H1 (cell line): ENCODE results near the gene HMCN1. TPM values are rescaled to one million over a fixed set of nuclear protein-coding genes. Genes with fewer than 3 reads are reported as not detected.

Source experiments
- CTCF ChIA-PET: fragments of 300-600 bp; sonication (Branson Sonifier 250); formaldehyde crosslinking; loops from one replicate; lab custom pipeline; 2021; ENCODE audit not compliant: partially characterized antibody; lab: Charles Lee
- POLR2A ChIA-PET: fragments of 300-600 bp; sonication (Branson Sonifier 250); formaldehyde crosslinking; loops from one replicate; lab custom pipeline; 2021; ENCODE audit warnings: inconsistent platforms; ENCODE audit not compliant: partially characterized antibody; lab: Charles Lee
- DNase-seq, 2 experiments: peaks; one replicate each; pipeline versions ENCODE4 v3.0.0 to v3.0.0-alpha.2; 2010 to 2022; ENCODE audit warnings: low spot score in 2 of 2, low read depth in 1 of 2, mixed read lengths in 1 of 2
- FAIRE-seq: peaks from 2 replicates; lab custom pipeline; 2011; peaks lifted over from hg19 to GRCh38; lab: Jason Lieb, UNC
- H2AFZ ChIP-seq: 2 replicates; pipeline ENCODE4 v1.8.1; 2012; ENCODE audit warnings: low read length, inconsistent platforms
- H2AK5ac ChIP-seq: 2 replicates; pipeline ENCODE4 v1.6.1; 2013; ENCODE audit warnings: low read depth, low read length
- H2BK120ac ChIP-seq: replicated peaks from 2 replicates; pipeline ENCODE3; 2013; ENCODE audit warnings: low read depth, low read length, inconsistent platforms
- H2BK12ac ChIP-seq: 2 replicates; pipeline ENCODE4 v1.6.1; 2013; ENCODE audit warnings: low read depth, low read length
- H2BK15ac ChIP-seq: 2 replicates; pipeline ENCODE4 v1.6.1; 2013; ENCODE audit warnings: low read length
- H2BK20ac ChIP-seq: 2 replicates; pipeline ENCODE4 v1.6.1; 2013; ENCODE audit warnings: low read length
- H2BK5ac ChIP-seq: 2 replicates; pipeline ENCODE4 v1.6.1; 2013; ENCODE audit warnings: low read depth, low read length
- H3K14ac ChIP-seq: 2 replicates; pipeline ENCODE4 v1.6.1; 2013; ENCODE audit warnings: inconsistent platforms; ENCODE audit not compliant: insufficient read length
- H3K18ac ChIP-seq: 2 replicates; pipeline ENCODE4 v1.6.1; 2013; ENCODE audit warnings: low read length; ENCODE audit errors: extremely low read depth
- H3K23ac ChIP-seq: 2 replicates; pipeline ENCODE4 v1.6.1; 2013; ENCODE audit warnings: inconsistent platforms; ENCODE audit not compliant: insufficient read length
- H3K23me2 ChIP-seq: 2 replicates; pipeline ENCODE4 v1.6.1; 2013; ENCODE audit warnings: low read depth, low read length
- H3K27ac ChIP-seq: 2 replicates; pipeline ENCODE4 v1.6.1; 2011; ENCODE audit warnings: low read depth, low read length, inconsistent platforms
- H3K27me3 ChIP-seq, 4 experiments: replicated peaks in 1 of 4; 1 replicate in 1 of 4; 2 replicates in 3 of 4; pipeline versions ENCODE4 v1.6.1 to v1.8.1; 2011 to 2013; ENCODE audit warnings: low read length in 3 of 4, mild to moderate bottlenecking in 3 of 4, inconsistent platforms in 2 of 4, mixed read lengths in 2 of 4, moderate library complexity in 1 of 4; ENCODE audit not compliant: control insufficient read depth in 3 of 4, insufficient read depth in 3 of 4; ENCODE audit errors: extremely low read depth in 1 of 4
- H3K36me3 ChIP-seq, 4 experiments: 2 replicates each; pipeline versions ENCODE4 v1.6.1 to v1.8.1; 2011 to 2013; ENCODE audit warnings: mild to moderate bottlenecking in 4 of 4, low read length in 3 of 4, moderate library complexity in 2 of 4, control low read depth in 1 of 4, inconsistent platforms in 1 of 4; ENCODE audit not compliant: insufficient read depth in 4 of 4, control insufficient read depth in 2 of 4
- H3K4ac ChIP-seq: replicated peaks from 2 replicates; pipeline ENCODE3; 2013; ENCODE audit warnings: low read length, low read depth, mixed read lengths, inconsistent platforms; ENCODE audit not compliant: insufficient read length
- H3K4me1 ChIP-seq, 4 experiments: replicated peaks in 1 of 4; 1 replicate in 1 of 4; 2 replicates in 3 of 4; pipeline versions ENCODE4 v1.6.1 to v1.8.1; 2011 to 2013; ENCODE audit warnings: low read length in 3 of 4, inconsistent platforms in 2 of 4, mixed read lengths in 1 of 4; ENCODE audit not compliant: insufficient read depth in 4 of 4, control insufficient read depth in 3 of 4
- H3K4me2 ChIP-seq, 2 experiments: 2 replicates each; pipeline versions ENCODE4 v1.6.1 to v1.8.1; 2011 to 2013; ENCODE audit warnings: low read depth in 2 of 2, low read length in 2 of 2, control low read depth in 1 of 2, inconsistent platforms in 1 of 2, mild to moderate bottlenecking in 1 of 2; ENCODE audit not compliant: insufficient read depth in 1 of 2
- H3K4me3 ChIP-seq, 4 experiments: fragments of 200-600, 300-600 bp in 1 of 4; sonication (generic), shearing (Covaris generic), sonication (Bioruptor Twin) in 1 of 4; 2 replicates each; pipeline versions ENCODE4 v1.5.1 to v1.8.1; 2011 to 2016; ENCODE audit warnings: low read length in 4 of 4, low read depth in 3 of 4, control low read depth in 2 of 4, inconsistent platforms in 2 of 4, mild to moderate bottlenecking in 2 of 4, mixed read lengths in 1 of 4, moderate library complexity in 1 of 4; ENCODE audit not compliant: insufficient read depth in 2 of 4; ENCODE audit errors: extremely low read depth in 1 of 4
- H3K56ac ChIP-seq: replicated peaks from 2 replicates; pipeline ENCODE3; 2013; ENCODE audit warnings: low read depth, mild to moderate bottlenecking, mixed read lengths, low read length, inconsistent platforms; ENCODE audit not compliant: insufficient read length
- H3K79me1 ChIP-seq: 2 replicates; pipeline ENCODE4 v1.6.1; 2013; ENCODE audit warnings: low read depth, low read length, control low read depth
- H3K79me2 ChIP-seq, 2 experiments: 2 replicates each; pipeline versions ENCODE4 v1.6.1 to v1.8.1; 2012 to 2013; ENCODE audit warnings: low read length in 2 of 2, mild to moderate bottlenecking in 2 of 2, inconsistent platforms in 1 of 2; ENCODE audit not compliant: insufficient read depth in 2 of 2, control insufficient read depth in 1 of 2
- H3K9ac ChIP-seq, 4 experiments: replicated peaks in 1 of 4; 1 replicate in 1 of 4; 2 replicates in 3 of 4; pipeline versions ENCODE4 v1.6.1 to v1.8.1; 2011 to 2013; ENCODE audit warnings: low read depth in 3 of 4, low read length in 3 of 4, control low read depth in 2 of 4, mild to moderate bottlenecking in 2 of 4, moderate library complexity in 2 of 4, inconsistent platforms in 1 of 4; ENCODE audit errors: extremely low read depth in 1 of 4
- H3K9me3 ChIP-seq, 2 experiments: 2 replicates each; pipeline versions ENCODE4 v1.6.1 to v1.8.1; 2012 to 2013; ENCODE audit warnings: mild to moderate bottlenecking in 2 of 2, moderate library complexity in 2 of 2, control low read depth in 1 of 2, inconsistent platforms in 1 of 2, low read depth in 1 of 2, low read length in 1 of 2, mixed read lengths in 1 of 2; ENCODE audit not compliant: insufficient read depth in 2 of 2
- H4K20me1 ChIP-seq, 2 experiments: replicated peaks in 1 of 2; 2 replicates each; pipeline versions ENCODE3 to v1.8.1; 2011 to 2013; ENCODE audit warnings: inconsistent platforms in 2 of 2, low read length in 2 of 2, mild to moderate bottlenecking in 1 of 2; ENCODE audit not compliant: insufficient read depth in 2 of 2, control insufficient read depth in 1 of 2
- H4K5ac ChIP-seq: 2 replicates; pipeline ENCODE4 v1.6.1; 2013; ENCODE audit warnings: low read length, low read depth, mixed read lengths, inconsistent platforms; ENCODE audit not compliant: insufficient read length
- H4K8ac ChIP-seq: 2 replicates; pipeline ENCODE4 v1.8.0; 2013; ENCODE audit warnings: mild to moderate bottlenecking, moderate library complexity, low read length, inconsistent platforms; ENCODE audit not compliant: insufficient read depth; ENCODE audit errors: extremely low read depth
- H4K91ac ChIP-seq: replicated peaks from 2 replicates; pipeline ENCODE3; 2013; ENCODE audit warnings: low read length, mixed read lengths, inconsistent platforms; ENCODE audit not compliant: insufficient read length
- CBX8 ChIP-seq: fragments of 300-800, 300-1000 bp; sonication (generic); IDR thresholded peaks from 2 replicates; pipeline ENCODE4 v1.7.1; 2016; ENCODE audit warnings: low read depth, low read length, borderline replicate concordance
- PHF8 ChIP-seq: fragments of 200-600 bp; sonication (generic); conservative IDR thresholded peaks from 2 replicates; pipeline ENCODE4 v1.7.1; 2012; ENCODE audit warnings: low read depth, mild to moderate bottlenecking, inconsistent platforms, low read length, moderate library complexity
- TAF7 ChIP-seq: optimal IDR thresholded peaks from 2 replicates; pipeline ENCODE3; 2011; ENCODE audit warnings: low read depth, mild to moderate bottlenecking, inconsistent platforms, low read length, moderate library complexity, borderline replicate concordance
- ZNF274 ChIP-seq: IDR thresholded peaks from 2 replicates; pipeline ENCODE4 v1.7.0; 2012; ENCODE audit warnings: low read length, borderline replicate concordance; ENCODE audit errors: extremely low read depth
- WGBS, 2 experiments: shearing (Covaris generic) in 1 of 2; methylation state at CpG; one replicate each; pipeline versions ENCODE4 v1.1.6 to v1.1.7; 2013 to 2015; ENCODE audit warnings: low lambda C conversion rate in 2 of 2, mixed read lengths in 2 of 2, inconsistent platforms in 1 of 2, low coverage in 1 of 2, missing lambda C conversion rate in 1 of 2; ENCODE audit not compliant: insufficient replicate concordance in 2 of 2, insufficient coverage in 1 of 2, insufficient read length in 1 of 2; ENCODE audit errors: extremely low coverage in 1 of 2, missing lambda C conversion rate in 1 of 2; 5-methylcytosine and 5-hydroxymethylcytosine counted together
- polyA plus RNA-seq, 7 experiments: library from polyadenylated mRNA; depleted of rRNA in 3 of 7; stranded (reverse) in 5 of 7; unstranded in 2 of 7; fragments of >200 nt in 5 of 7; fragments of 200-250 nt in 2 of 7; gene quantifications; 1 replicate in 5 of 7; 2 replicates in 1 of 7; 4 replicates in 1 of 7; pipeline versions ENCODE4 v1.2.1 to v1.2.3, GENCODE V29; 2011 to 2013; ENCODE audit warnings: missing spikeins in 2 of 7, mixed read lengths in 2 of 7
- total RNA-seq: library from RNA; stranded (reverse); fragmentation: NEBNext Ultra II Directional; extraction: Animal tissue kit (Norgen Biotek cat#: 25700); gene quantifications from 2 replicates; pipeline ENCODE4 v1.2.1, GENCODE V29; 2021

Gene HMCN1
- total and polyA plus RNA-seq, 2 of the 8 experiments (the other 6 are each of a cell fraction or from before 2014, with no cell fraction given) = 13.8 to 14.6 TPM

DNA sequence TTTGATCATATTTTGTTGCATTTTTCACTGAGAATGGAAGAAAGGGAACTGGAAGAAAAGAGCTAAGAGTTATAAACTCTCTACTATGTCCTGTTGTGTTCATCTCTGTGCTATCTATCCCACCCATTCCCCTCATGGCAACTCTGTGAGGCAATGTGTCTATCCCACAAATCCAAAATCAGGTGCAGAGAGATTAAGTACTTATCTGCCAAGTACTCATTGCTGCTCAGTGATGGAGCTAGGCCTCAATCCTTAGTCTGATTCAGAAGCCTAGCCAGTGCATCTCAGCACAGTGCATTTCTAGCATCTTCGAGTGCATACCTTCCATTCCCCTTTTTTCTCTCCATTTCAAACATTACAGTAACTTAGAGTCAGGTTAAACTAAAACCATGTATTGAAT lies 370.3 kb downstream of the HMCN1 start:
- Histone ChIP-seq H3K14ac (no peak overlapping the region), H3K79me1 (no peaks in the 10 kb centered on the region), H3K23me2 (no peaks in the 10 kb centered on the region), H3K4me3 (no peak overlapping the region), H3K4me2 (no peak overlapping the region), H2BK120ac (no peak overlapping the region), H3K36me3 (no peaks in the 10 kb centered on the region), H3K27ac (no peak overlapping the region), H4K20me1 (no peaks in the 10 kb centered on the region), H3K9me3 (no peaks in the 10 kb centered on the region), H2BK12ac (no peak overlapping the region), H3K79me2 (no peaks in the 10 kb centered on the region), H3K4me1 (no peaks in the 10 kb centered on the region), H4K8ac (no peak overlapping the region), H3K56ac (no peak overlapping the region), H4K5ac (no peak overlapping the region), H2BK20ac (no peak overlapping the region), H2BK5ac (no peak overlapping the region), H3K9ac (no peak overlapping the region), H3K23ac (no peak overlapping the region), H2BK15ac (no peak overlapping the region), H2AFZ (no peak overlapping the region), H2AK5ac (no peak overlapping the region), H3K27me3 (no peaks in the 10 kb centered on the region), H4K91ac (no peak overlapping the region), H3K18ac (no peak overlapping the region), H3K4ac (no peak overlapping the region)
- CTCF ChIA-PET = no interaction called here
- no peak for FAIRE-seq
- WGBS, 2 experiments = 85% methylated on average over 1 of the region's 1 CpG; no CpG with 5 or more reads in 1 of the 2 experiments
- TF ChIP-seq PHF8 = no peak
- no peak for TF ChIP-seq CBX8
- TF ChIP-seq TAF7 = no peak
- no peak for TF ChIP-seq ZNF274
- DNase-seq = no peak
- POLR2A ChIA-PET = no interaction called here
